T-helper 1 cell treated with Interleukin-12 subunit alpha and Interleukin-12 subunit beta and Interleukin-4 antibody, amounts not matched to agents 30 μg/mL and 1 μg/mL, for 36 hours (primary cell): ENCODE measurements around the gene CHKB.

ENCODE experiments used
- H3K27ac Mint-ChIP-seq: one replicate; pipeline ENCODE4 v1.8.0; 2021; ENCODE audit warnings: mild to moderate bottlenecking, mixed read lengths
- H3K27me3 Mint-ChIP-seq: one replicate; pipeline ENCODE4 v1.8.0; 2021; ENCODE audit warnings: low read depth, mixed read lengths
- H3K36me3 Mint-ChIP-seq: one replicate; pipeline ENCODE4 v1.8.0; 2021; ENCODE audit warnings: low read depth, mixed read lengths
- H3K4me1 Mint-ChIP-seq: one replicate; pipeline ENCODE4 v1.8.0; 2021; ENCODE audit warnings: low read depth, mixed read lengths
- H3K4me3 Mint-ChIP-seq: one replicate; pipeline ENCODE4 v1.8.0; 2021; ENCODE audit warnings: mild to moderate bottlenecking, moderate library complexity, mixed read lengths
- H3K9me3 Mint-ChIP-seq: one replicate; pipeline ENCODE4 v1.8.0; 2021; ENCODE audit warnings: mixed read lengths

Gene CHKB

GRCh38 chr22:50563413-50564160 is 19.1 kb downstream of the CHKB start:
- H3K9me3 Mint-ChIP-seq, result no peaks in the 10 kb centered on the region
- peak overlapping the region; percentile 90 for H3K4me3 Mint-ChIP-seq

GRCh38 chr22:50562523-50563412 is 19.9 kb downstream of the CHKB start, which contains the start of gene SYCE3:
TSS of gene SYCE3 (minus strand) at chr22:50562919. CDS start at chr22:50556405, 6,514 bp downstream.
- H3K36me3 Mint-ChIP-seq, result no peaks in the 10 kb centered on the region
- peaks cover 8% of the 10 kb centered on the region for H3K27me3 Mint-ChIP-seq
- H3K27ac Mint-ChIP-seq, result peak within 1 kb of the TSS; percentile 79

More at GRCh38 chr22:50563413-50564160, 19.1 kb downstream of the CHKB start:
- peaks cover 2% of the 10 kb centered on the region for H3K36me3 Mint-ChIP-seq
- H3K27me3 Mint-ChIP-seq, result peaks cover 8% of the 10 kb centered on the region
- peaks cover 17% of the 10 kb centered on the region for H3K4me1 Mint-ChIP-seq
- peak overlapping the region; percentile 79 for H3K27ac Mint-ChIP-seq

GRCh38 chr22:50561401-50562358 is 21.0 kb downstream of the CHKB start:
- Mint-ChIP-seq H3K4me3 (peak overlapping the region; percentile 69), H3K4me1 (peaks cover 17% of the 10 kb centered on the region), H3K27me3 (peaks cover 8% of the 10 kb centered on the region), H3K9me3 (no peaks in the 10 kb centered on the region), H3K36me3 (no peaks in the 10 kb centered on the region), H3K27ac (peak overlapping the region; percentile 72)

More at GRCh38 chr22:50562523-50563412, 19.9 kb downstream of the CHKB start, which contains the start of gene SYCE3:
- Mint-ChIP-seq H3K4me1 (peaks cover 17% of the 10 kb centered on the region), H3K4me3 (peak within 1 kb of the TSS; percentile 90), H3K9me3 (no peaks in the 10 kb centered on the region)

GRCh38 chr22:50560034-50560433 is 22.6 kb downstream of the CHKB start:
- Mint-ChIP-seq H3K4me1 (peaks cover 17% of the 10 kb centered on the region), H3K4me3 (no peak overlapping the region), H3K36me3 (no peaks in the 10 kb centered on the region), H3K27ac (no peak overlapping the region), H3K27me3 (peaks cover 8% of the 10 kb centered on the region), H3K9me3 (no peaks in the 10 kb centered on the region)

GRCh38 chr22:50556703-50557102 is 25.9 kb downstream of the CHKB start:
- H3K4me3 Mint-ChIP-seq, result no peak overlapping the region
- H3K4me1 Mint-ChIP-seq, result peaks cover 7% of the 10 kb centered on the region

GRCh38 chr22:50553310-50553709 is 29.3 kb downstream of the CHKB start:
- peaks cover 11% of the 10 kb centered on the region for H3K4me1 Mint-ChIP-seq
- H3K27ac Mint-ChIP-seq, result no peak overlapping the region
- H3K4me3 Mint-ChIP-seq, result no peak overlapping the region
- H3K27me3 Mint-ChIP-seq, result no peaks in the 10 kb centered on the region
- peaks cover 8% of the 10 kb centered on the region for H3K36me3 Mint-ChIP-seq
- H3K9me3 Mint-ChIP-seq, result no peaks in the 10 kb centered on the region

More at GRCh38 chr22:50556703-50557102, 25.9 kb downstream of the CHKB start:
- Mint-ChIP-seq H3K27ac (no peak overlapping the region), H3K36me3 (no peaks in the 10 kb centered on the region), H3K27me3 (no peaks in the 10 kb centered on the region), H3K9me3 (no peaks in the 10 kb centered on the region)

GRCh38 chr22:50551160-50551752 is 31.4 kb downstream of the CHKB start:
- Mint-ChIP-seq H3K4me1 (peaks cover 17% of the 10 kb centered on the region), H3K9me3 (no peaks in the 10 kb centered on the region), H3K27ac (no peak overlapping the region), H3K4me3 (peak overlapping the region; percentile 37), H3K27me3 (no peaks in the 10 kb centered on the region), H3K36me3 (peaks cover 8% of the 10 kb centered on the region)

GRCh38 chr22:50550395-50550794 is 32.3 kb downstream of the CHKB start:
- peak overlapping the region; percentile 75 for H3K4me3 Mint-ChIP-seq
- H3K27me3 Mint-ChIP-seq, result no peaks in the 10 kb centered on the region
- H3K4me1 Mint-ChIP-seq, result peaks cover 25% of the 10 kb centered on the region
- peaks cover 8% of the 10 kb centered on the region for H3K36me3 Mint-ChIP-seq
- H3K27ac Mint-ChIP-seq, result peak overlapping the region; percentile 65
- no peaks in the 10 kb centered on the region for H3K9me3 Mint-ChIP-seq

GRCh38 chr22:50548921-50549790 is 33.5 kb downstream of the CHKB start:
- Mint-ChIP-seq H3K27me3 (no peaks in the 10 kb centered on the region), H3K4me1 (peaks cover 36% of the 10 kb centered on the region), H3K27ac (peak overlapping the region; percentile 74), H3K4me3 (peak overlapping the region; percentile 75), H3K36me3 (peaks cover 8% of the 10 kb centered on the region), H3K9me3 (no peaks in the 10 kb centered on the region)

- Mint-ChIP-seq H3K36me3 (peaks cover 8% of the 10 kb centered on the region), H3K9me3 (no peaks in the 10 kb centered on the region), H3K4me1 (peaks cover 36% of the 10 kb centered on the region), H3K27me3 (no peaks in the 10 kb centered on the region), H3K4me3 (peak overlapping the region; percentile 67), H3K27ac (peak overlapping the region; percentile 85)
Measured at GRCh38 chr22:50548040-50548920, 34.4 kb downstream of the CHKB start.

GRCh38 chr22:50547263-50547985 is 35.2 kb downstream of the CHKB start:
- Mint-ChIP-seq H3K27ac (peak overlapping the region; percentile 84), H3K36me3 (peaks cover 10% of the 10 kb centered on the region), H3K27me3 (no peaks in the 10 kb centered on the region), H3K9me3 (no peaks in the 10 kb centered on the region), H3K4me3 (peak overlapping the region; percentile 65), H3K4me1 (peaks cover 39% of the 10 kb centered on the region)
